Muscle layer of colon (tissue), 2 donors: ENCODE measurements around the gene THADA.

Experiments used
- H3K27ac ChIP-seq: one replicate; pipeline ENCODE4 v1.7.0; 2013; ENCODE audit warnings: low read depth, mild to moderate bottlenecking, low read length, moderate library complexity
- H3K27me3 ChIP-seq, 2 donors: one replicate each; pipeline ENCODE4 v1.7.0; 2013; ENCODE audit warnings: low read length in 2 of 2, mild to moderate bottlenecking in 2 of 2; ENCODE audit not compliant: insufficient read depth in 2 of 2, control insufficient read depth in 1 of 2
- H3K36me3 ChIP-seq: one replicate; pipeline ENCODE4 v1.7.0; 2013; ENCODE audit warnings: mild to moderate bottlenecking, low read length; ENCODE audit not compliant: insufficient read depth
- H3K4me1 ChIP-seq: one replicate; pipeline ENCODE4 v1.7.0; 2013; ENCODE audit warnings: mild to moderate bottlenecking, low read length; ENCODE audit not compliant: insufficient read depth
- H3K4me3 ChIP-seq, 2 donors: one replicate each; pipeline ENCODE4 v1.7.0; 2013; ENCODE audit warnings: low read length in 2 of 2, low read depth in 1 of 2, mild to moderate bottlenecking in 1 of 2, moderate library complexity in 1 of 2
- H3K9ac ChIP-seq: one replicate; pipeline ENCODE4 v1.7.0; 2013; ENCODE audit warnings: low read length
- H3K9me3 ChIP-seq: one replicate; pipeline ENCODE4 v1.7.0; 2013; ENCODE audit warnings: mild to moderate bottlenecking, low read length
- donor health status: abdominal sarcoma.
- donor health status: Adenocarcinoma of cecum.

Gene THADA

GRCh38 chr2:43333656-43334144, 262.1 kb downstream of the THADA start:
- peak overlapping the region in 1 of 2 donors; percentile 19 for H3K4me3 ChIP-seq
- no peaks in the 10 kb centered on the region for H3K9me3 ChIP-seq
- no peaks in the 10 kb centered on the region for H3K36me3 ChIP-seq
- H3K27me3 ChIP-seq = no peaks in the 10 kb centered on the region
- peak overlapping the region; percentile 6 for H3K9ac ChIP-seq
- peak overlapping the region; percentile 85 for H3K27ac ChIP-seq
- H3K4me1 ChIP-seq = peaks cover 64% of the 10 kb centered on the region

DNA sequence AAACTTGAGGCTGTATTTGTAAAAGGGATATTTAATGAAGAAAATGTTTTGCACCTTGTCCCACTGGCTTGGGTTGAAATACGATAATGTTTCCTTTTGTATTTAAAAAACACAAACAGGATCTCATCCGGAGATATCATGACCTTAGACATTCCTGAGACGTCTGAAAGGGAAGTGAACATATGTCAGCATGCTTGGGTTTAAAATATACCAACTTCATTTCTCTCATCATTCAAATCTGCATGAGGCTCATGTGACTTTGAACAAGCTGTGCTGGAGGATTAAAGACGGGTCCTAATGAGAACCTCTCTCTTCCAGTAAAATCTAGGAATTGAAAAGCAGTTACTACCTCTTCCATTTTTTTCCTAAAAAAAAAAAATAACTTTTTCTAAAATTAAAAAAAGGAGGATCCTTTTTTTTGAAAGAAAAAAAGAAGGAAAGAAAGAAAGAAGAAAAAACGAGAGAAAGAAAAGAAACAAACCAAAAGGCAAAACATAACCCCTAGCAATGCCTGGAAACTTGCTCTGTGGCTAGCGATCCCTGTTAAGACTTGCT, 262.7 kb downstream of the THADA start:
- Histone ChIP-seq H3K27ac (peak overlapping the region; percentile 85), H3K9ac (peak overlapping the region; percentile 6), H3K36me3 (no peaks in the 10 kb centered on the region), H3K27me3 (no peaks in the 10 kb centered on the region), H3K4me3 (peak overlapping the region in 1 of 2 donors; percentile 19), H3K9me3 (no peaks in the 10 kb centered on the region), H3K4me1 (peaks cover 69% of the 10 kb centered on the region)

GRCh38 chr2:43332653-43333052, 263.2 kb downstream of the THADA start:
- Histone ChIP-seq H3K27ac (peak overlapping the region; percentile 85), H3K4me1 (peaks cover 74% of the 10 kb centered on the region), H3K36me3 (no peaks in the 10 kb centered on the region), H3K4me3 (peak overlapping the region in 1 of 2 donors; percentile 12), H3K9me3 (no peaks in the 10 kb centered on the region), H3K27me3 (no peaks in the 10 kb centered on the region), H3K9ac (no peak overlapping the region)

DNA sequence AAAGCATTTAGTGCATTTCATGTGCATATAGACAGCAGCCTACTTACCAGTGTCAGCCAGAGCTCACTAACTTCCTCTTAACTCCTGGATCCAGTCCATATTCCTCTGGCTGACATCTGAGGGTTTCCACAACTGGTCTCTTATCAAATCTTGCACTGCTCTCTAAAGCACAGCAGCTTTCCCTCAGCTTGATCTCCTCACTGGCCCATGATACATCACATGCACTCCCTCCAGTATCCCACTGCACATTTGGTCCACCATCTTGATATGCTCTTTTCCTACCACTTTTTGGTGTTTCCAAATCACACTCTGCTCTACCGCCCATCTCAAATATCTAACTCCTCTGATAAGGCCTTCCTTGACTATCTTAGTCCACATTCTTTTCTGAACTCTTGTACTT, 264.4 kb downstream of the THADA start:
- no peak overlapping the region for H3K9ac ChIP-seq
- no peak overlapping the region for H3K4me3 ChIP-seq
- peak overlapping the region; percentile 45 for H3K27ac ChIP-seq
- peaks cover 79% of the 10 kb centered on the region for H3K4me1 ChIP-seq
- H3K27me3 ChIP-seq = no peaks in the 10 kb centered on the region
- no peaks in the 10 kb centered on the region for H3K36me3 ChIP-seq
- H3K9me3 ChIP-seq = no peaks in the 10 kb centered on the region

DNA sequence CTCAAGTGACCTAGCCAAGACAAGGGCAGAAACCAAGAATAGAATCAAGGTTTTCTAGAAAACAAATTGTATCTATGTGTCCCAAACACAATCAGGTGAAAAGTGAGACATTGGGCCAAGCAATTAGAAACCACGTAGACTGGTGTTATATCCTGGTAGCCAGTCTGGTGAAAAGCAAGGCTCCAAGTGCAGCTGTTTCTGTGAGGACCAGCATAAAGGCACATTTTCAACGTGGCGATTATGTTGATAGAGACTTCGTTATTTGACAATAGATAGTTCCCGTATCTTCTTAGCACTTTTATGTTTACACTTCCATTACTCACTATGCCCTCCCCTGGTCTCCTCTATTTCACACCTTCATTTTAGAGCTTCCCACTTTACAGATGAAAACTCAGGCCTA, 266.2 kb downstream of the THADA start:
- no peaks in the 10 kb centered on the region for H3K9me3 ChIP-seq
- no peaks in the 10 kb centered on the region for H3K36me3 ChIP-seq
- no peak overlapping the region for H3K9ac ChIP-seq
- H3K27me3 ChIP-seq = no peaks in the 10 kb centered on the region
- peaks cover 88% of the 10 kb centered on the region for H3K4me1 ChIP-seq
- H3K4me3 ChIP-seq = no peak overlapping the region
- peak overlapping the region; percentile 45 for H3K27ac ChIP-seq

DNA sequence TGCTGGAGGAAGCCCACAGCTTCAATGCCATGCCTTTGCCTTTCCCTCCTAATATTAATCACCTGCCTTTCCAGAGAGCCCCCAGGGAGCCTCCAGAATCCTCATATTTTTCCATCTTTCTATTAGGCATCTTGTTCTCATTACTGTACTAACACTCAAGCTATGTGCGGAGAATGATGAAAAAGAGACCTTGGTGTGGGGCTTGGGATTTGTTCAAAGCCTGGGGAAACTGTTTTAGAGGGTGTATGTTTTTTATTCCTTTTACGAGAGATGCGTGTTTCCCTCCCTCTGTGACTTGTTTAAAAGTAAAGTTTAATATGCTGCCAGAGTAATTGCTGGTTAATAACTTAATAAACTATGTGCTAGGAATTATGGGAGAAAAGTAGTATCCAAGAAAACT, 267.0 kb downstream of the THADA start:
- Histone ChIP-seq H3K36me3 (no peaks in the 10 kb centered on the region), H3K27ac (peak overlapping the region; percentile 85), H3K4me1 (peaks cover 88% of the 10 kb centered on the region), H3K9ac (no peak overlapping the region), H3K4me3 (no peak overlapping the region), H3K9me3 (no peaks in the 10 kb centered on the region), H3K27me3 (no peaks in the 10 kb centered on the region)

DNA sequence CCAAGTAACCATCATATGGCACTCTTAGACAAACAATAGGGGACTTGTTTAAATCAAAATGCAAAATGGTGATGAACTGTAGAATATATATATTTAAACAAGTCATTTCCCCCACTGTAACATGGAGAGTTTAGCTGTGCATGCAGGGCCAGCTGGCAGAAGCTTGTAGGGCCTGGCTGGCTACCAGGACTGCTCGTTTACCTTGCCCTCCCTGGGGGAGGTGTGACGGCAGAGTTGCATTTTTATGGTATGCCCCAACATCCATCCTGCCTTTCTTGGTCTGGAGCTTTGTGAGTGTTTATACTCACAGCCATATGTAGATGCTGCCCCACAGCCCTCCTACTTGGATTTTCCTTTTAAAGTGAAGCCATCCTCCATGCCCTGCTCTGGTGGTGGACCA, 267.7 kb downstream of the THADA start:
- Histone ChIP-seq H3K9ac (no peak overlapping the region), H3K4me1 (peaks cover 88% of the 10 kb centered on the region), H3K4me3 (no peak overlapping the region), H3K27ac (peak overlapping the region; percentile 85), H3K36me3 (no peaks in the 10 kb centered on the region), H3K9me3 (no peaks in the 10 kb centered on the region), H3K27me3 (no peaks in the 10 kb centered on the region)

- Histone ChIP-seq H3K9ac (no peak overlapping the region), H3K4me3 (no peak overlapping the region), H3K9me3 (no peaks in the 10 kb centered on the region), H3K27ac (no peak overlapping the region), H3K4me1 (peaks cover 78% of the 10 kb centered on the region), H3K36me3 (no peaks in the 10 kb centered on the region), H3K27me3 (no peaks in the 10 kb centered on the region)
Measured at GRCh38 chr2:43327119-43327518, 268.7 kb downstream of the THADA start.

- H3K9ac ChIP-seq = no peak overlapping the region
- peak overlapping the region; percentile 68 for H3K27ac ChIP-seq
- no peak overlapping the region for H3K4me3 ChIP-seq
- peaks cover 69% of the 10 kb centered on the region for H3K4me1 ChIP-seq
- H3K9me3 ChIP-seq = no peaks in the 10 kb centered on the region
- H3K27me3 ChIP-seq = no peaks in the 10 kb centered on the region
- no peaks in the 10 kb centered on the region for H3K36me3 ChIP-seq
Measured at GRCh38 chr2:43326101-43326825, 269.6 kb downstream of the THADA start.

GRCh38 chr2:43325107-43325811, 270.6 kb downstream of the THADA start:
- no peaks in the 10 kb centered on the region for H3K27me3 ChIP-seq
- H3K27ac ChIP-seq = peak overlapping the region; percentile 66
- peaks cover 60% of the 10 kb centered on the region for H3K4me1 ChIP-seq
- H3K4me3 ChIP-seq = no peak overlapping the region
- H3K36me3 ChIP-seq = no peaks in the 10 kb centered on the region
- H3K9me3 ChIP-seq = no peaks in the 10 kb centered on the region
- peak overlapping the region; percentile 5 for H3K9ac ChIP-seq

- Histone ChIP-seq H3K9ac (peak overlapping the region; percentile 5), H3K9me3 (no peaks in the 10 kb centered on the region), H3K27ac (peak overlapping the region; percentile 71), H3K4me3 (no peak overlapping the region), H3K36me3 (no peaks in the 10 kb centered on the region), H3K27me3 (no peaks in the 10 kb centered on the region), H3K4me1 (peaks cover 57% of the 10 kb centered on the region)
Measured at GRCh38 chr2:43324259-43325106, 271.4 kb downstream of the THADA start.
